Testis (tissue), 3 donors: ENCODE measurements around the gene C19orf81. TPM values are rescaled to one million over a fixed set of nuclear protein-coding genes. Genes with fewer than 3 reads are reported as not detected.
"Not testable (repeated sequence)": the region's sequence is repeated elsewhere in the genome, so short reads cannot be mapped to it uniquely, and the experiment has no call there.

Source experiments
- DNase-seq: peaks from one replicate; pipeline ENCODE4 v3.0.0-alpha.2; 2019
- H3K27ac ChIP-seq, 2 donors: fragments of 200-600 bp; sonication (generic); one replicate each; pipeline ENCODE4 v1.5.1; 2019
- H3K27me3 ChIP-seq: fragments of 200-600 bp; sonication (generic); one replicate; pipeline ENCODE4 v1.5.1; 2019
- H3K36me3 ChIP-seq: fragments of 200-600 bp; sonication (generic); one replicate; pipeline ENCODE4 v1.5.1; 2017; ENCODE audit warnings: low read depth; ENCODE audit errors: missing control alignments
- H3K4me1 ChIP-seq: fragments of 200-600 bp; sonication (generic); one replicate; pipeline ENCODE4 v1.5.1; 2019
- H3K4me3 ChIP-seq, 2 donors: fragments of 200-600 bp; sonication (generic); one replicate each; pipeline ENCODE4 v1.5.1; 2017 to 2019
- H3K9me3 ChIP-seq: fragments of 200-600 bp; sonication (generic); one replicate; pipeline ENCODE4 v1.5.1; 2017
- CTCF ChIP-seq, 3 experiments: fragments of 450-650 bp in 2 of 3; fragments of 200-600 bp in 1 of 3; sonication (generic) in 1 of 3; IDR thresholded peaks; one replicate each; pipeline ENCODE4 v1.5.1; 2016 to 2019; ENCODE audit warnings: antibody characterized with exemption in 3 of 3, mild to moderate bottlenecking in 2 of 3, moderate library complexity in 1 of 3
- POLR2A ChIP-seq: fragments of 450-650 bp; IDR thresholded peaks from one replicate; pipeline ENCODE4 v1.6.1; 2017; ENCODE audit warnings: antibody characterized with exemption, mild to moderate bottlenecking, moderate library complexity
- WGBS, 2 donors: methylation state at CpG; one replicate each; pipeline ENCODE4 v1.1.5; 2018; 5-methylcytosine and 5-hydroxymethylcytosine counted together
- intact Hi-C: fragments of 100-400 bp; cut with DNase I; formaldehyde crosslinking; loops from one replicate; pipeline ENCODE4 v1.15.1; 2023; ENCODE audit warnings: low total_unique reads
- polyA plus RNA-seq: library from polyadenylated mRNA; stranded (reverse); fragments of 350-450 nt; fragmentation: Illumina TruSeq; extraction: RNeasy Lipid Tissue Mini Kit (QIAGEN cat#74804); gene quantifications from one replicate; pipeline ENCODE4 v1.2.3, GENCODE V29; 2014; ENCODE audit warnings: low read depth, low replicate concordance; ENCODE audit not compliant: insufficient read depth
- total RNA-seq, 2 donors: library from RNA; depleted of rRNA; stranded (reverse); fragments of >200 nt; gene quantifications; one replicate each; pipeline ENCODE4 v1.2.3, GENCODE V29; 2016

The C19orf81 gene
- total and polyA plus RNA-seq, 3 donors from 2014 or later: 5.4 to 11.7 (median 10.2) TPM

- 8 to 11% methylated on average over 36 to 56 of the region's 56 CpGs for WGBS, 2 donors
- no peak overlapping the region for H3K27ac ChIP-seq
- H3K27me3 ChIP-seq: no peaks in the 10 kb centered on the region
Measured at GRCh38 chr19:50607874-50608785, 41.1 kb upstream of the C19orf81 start.

GRCh38 chr19:50612504-50613404, 36.5 kb upstream of the C19orf81 start:
- H3K27me3 ChIP-seq, intact Hi-C loops, H3K36me3 ChIP-seq: not testable (repeated sequence)

More at GRCh38 chr19:50607874-50608785, 41.1 kb upstream of the C19orf81 start:
- TF ChIP-seq CTCF (IDR thresholded peaks at IDR 0.05) (peak; percentile 13 to 36 (median 14)), POLR2A (no peak)
- no peaks in the 10 kb centered on the region for H3K36me3 ChIP-seq
- intact Hi-C loops: no loop called here
- no peaks in the 10 kb centered on the region for H3K9me3 ChIP-seq
- peak overlapping the region in 1 of 2 donors; percentile 27 for H3K4me3 ChIP-seq
- H3K4me1 ChIP-seq: no peaks in the 10 kb centered on the region
- DNase-seq: peak; percentile 94

GRCh38 chr19:50618379-50618778, 30.9 kb upstream of the C19orf81 start:
- H3K36me3 ChIP-seq, H3K27me3 ChIP-seq, H3K9me3 ChIP-seq, H3K4me3 ChIP-seq, intact Hi-C loops, H3K27ac ChIP-seq, DNase-seq, H3K4me1 ChIP-seq: not testable (repeated sequence)
- 82 to 94% methylated on average over 4 of the region's 5 CpGs for WGBS, 2 donors

More at GRCh38 chr19:50612504-50613404, 36.5 kb upstream of the C19orf81 start:
- not testable (repeated sequence) for H3K4me1 ChIP-seq, H3K4me3 ChIP-seq, H3K9me3 ChIP-seq, DNase-seq, H3K27ac ChIP-seq
- WGBS, 2 donors: 87 to 90% methylated on average over 2 to 11 of the region's 11 CpGs

- H3K4me1 ChIP-seq, H3K27me3 ChIP-seq, H3K36me3 ChIP-seq, H3K9me3 ChIP-seq, H3K4me3 ChIP-seq, DNase-seq, intact Hi-C loops, H3K27ac ChIP-seq: not testable (repeated sequence)
- WGBS, 2 donors: 87 to 88% methylated on average over 5 of the region's 5 CpGs
Measured at GRCh38 chr19:50619184-50619583, 30.1 kb upstream of the C19orf81 start.

GRCh38 chr19:50620394-50620906, 28.8 kb upstream of the C19orf81 start:
- intact Hi-C loops, H3K27me3 ChIP-seq, DNase-seq, H3K27ac ChIP-seq, H3K36me3 ChIP-seq, H3K4me1 ChIP-seq, H3K9me3 ChIP-seq, H3K4me3 ChIP-seq: not testable (repeated sequence)
- WGBS, 2 donors: 70 to 73% methylated on average over 2 to 5 of the region's 5 CpGs

GRCh38 chr19:50624949-50625600, 24.2 kb upstream of the C19orf81 start:
- DNase-seq: no peak
- intact Hi-C loops: no loop called here
- 91 to 92% methylated on average over 25 to 44 of the region's 44 CpGs for whole genome bisulfite sequencing, 2 donors

More at GRCh38 chr19:50624949-50625600, 24.2 kb upstream of the C19orf81 start:
- Histone ChIP-seq H3K9me3 (no peaks in the 10 kb centered on the region), H3K4me1 (no peaks in the 10 kb centered on the region), H3K4me3 (no peak overlapping the region), H3K27ac (no peak overlapping the region), H3K36me3 (no peaks in the 10 kb centered on the region), H3K27me3 (no peaks in the 10 kb centered on the region)
- no peak for TF ChIP-seq POLR2A
- TF ChIP-seq CTCF (IDR thresholded peaks at IDR 0.05): no peak
